GM19467 (cell line): ENCODE data around the gene NUDT3.

Experiments
- ATAC-seq: cut with Tn5 transposase; IDR thresholded peaks from one replicate; pipeline ENCODE4 v1.9.1; 2021; ENCODE audit warnings: mild to moderate bottlenecking, moderate library complexity; ENCODE audit not compliant: unreplicated experiment

Gene NUDT3

GRCh38 chr6:34241351-34242215 lies 150.9 kb downstream of the NUDT3 start:
- no peak for ATAC-seq

- no peak for ATAC-seq
These were observed 151.9 kb downstream of the NUDT3 start for GRCh38 chr6:34240329-34241248.

- no peak for ATAC-seq
These were observed 152.6 kb downstream of the NUDT3 start for GRCh38 chr6:34239893-34240292.

- no peak for ATAC-seq
These were observed 153.0 kb downstream of the NUDT3 start for GRCh38 chr6:34239500-34239825.

- ATAC-seq = no peak
These were observed 153.6 kb downstream of the NUDT3 start for GRCh38 chr6:34238585-34239499.

GRCh38 chr6:34237722-34238584 lies 154.5 kb downstream of the NUDT3 start:
- no peak for ATAC-seq

DNA sequence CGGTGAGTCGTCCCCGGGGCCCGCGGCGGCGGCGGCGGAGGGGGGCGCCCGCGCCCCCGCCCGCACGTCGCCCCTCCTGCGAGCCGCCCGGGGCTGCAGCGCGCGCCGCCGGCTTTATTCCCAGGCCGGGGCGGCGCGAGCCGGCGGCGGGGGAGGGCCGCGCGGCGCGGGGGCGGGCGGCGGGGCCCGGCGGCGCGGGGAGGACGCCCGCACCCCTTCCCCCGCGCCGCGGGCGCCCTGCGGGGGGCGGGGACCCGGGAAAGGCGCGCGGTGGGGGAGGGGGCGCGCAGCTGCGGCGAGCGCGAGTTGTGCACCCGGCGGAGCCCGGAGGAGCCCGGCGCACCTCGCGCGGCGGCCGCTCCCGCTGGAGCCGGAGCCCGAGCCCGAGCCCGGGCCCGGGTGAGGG lies 155.2 kb downstream of the NUDT3 start:
- no peak for ATAC-seq

GRCh38 chr6:34236443-34237315 lies 155.8 kb downstream of the NUDT3 start, which contains the start of gene HMGA1:
Gene HMGA1, plus strand, starts transcription at chr6:34236873. Its CDS starts 3,908 bp downstream, at chr6:34240781.
- ATAC-seq = peak; percentile 57

- no peak for ATAC-seq
These were observed 156.4 kb downstream of the NUDT3 start for GRCh38 chr6:34236131-34236442.

DNA sequence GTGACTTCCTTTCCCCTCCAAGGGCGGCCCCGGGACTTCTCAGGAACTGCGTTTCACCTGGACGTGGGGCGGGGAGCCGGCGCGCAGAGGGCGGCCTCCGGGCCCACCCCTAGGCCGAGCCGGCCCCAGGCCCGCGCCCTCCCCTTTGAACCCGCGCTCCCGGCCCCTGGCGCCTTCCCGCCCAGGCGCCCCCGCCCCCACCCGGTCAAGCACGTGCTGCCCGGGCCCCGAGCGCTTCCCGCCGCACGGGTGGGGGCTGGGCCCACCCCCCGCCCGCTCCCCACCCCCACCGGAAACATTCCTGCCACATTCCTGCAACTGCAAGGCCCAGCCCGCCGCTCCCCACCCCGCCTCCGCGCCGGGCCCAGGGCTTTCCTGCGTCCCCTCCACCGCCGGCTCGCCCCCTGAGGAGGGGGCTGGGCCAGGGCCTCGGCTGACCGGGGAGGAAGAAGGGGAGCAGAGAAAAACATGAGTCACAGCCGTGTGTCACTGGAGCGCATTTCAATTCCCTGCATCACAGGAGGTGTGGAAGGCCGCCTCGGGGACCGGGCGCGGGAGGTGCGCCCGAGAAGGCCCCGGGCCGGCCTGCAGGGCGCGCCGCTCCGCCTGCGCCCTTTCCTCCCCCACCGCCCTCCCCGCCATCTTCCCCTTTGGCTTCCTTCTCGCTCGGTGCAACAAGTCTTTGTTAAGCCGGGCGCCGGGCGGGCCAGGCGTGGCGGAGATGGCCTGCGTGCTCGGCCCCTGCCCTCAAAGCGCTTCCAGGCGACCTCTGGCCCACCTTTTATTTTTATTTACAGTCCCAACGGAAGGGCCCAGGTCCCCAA lies 156.9 kb downstream of the NUDT3 start:
- no peak for ATAC-seq

- ATAC-seq = no peak
These were observed 157.7 kb downstream of the NUDT3 start for GRCh38 chr6:34234667-34235306.

- no peak for ATAC-seq
These were observed 158.6 kb downstream of the NUDT3 start for GRCh38 chr6:34233867-34234266.

DNA sequence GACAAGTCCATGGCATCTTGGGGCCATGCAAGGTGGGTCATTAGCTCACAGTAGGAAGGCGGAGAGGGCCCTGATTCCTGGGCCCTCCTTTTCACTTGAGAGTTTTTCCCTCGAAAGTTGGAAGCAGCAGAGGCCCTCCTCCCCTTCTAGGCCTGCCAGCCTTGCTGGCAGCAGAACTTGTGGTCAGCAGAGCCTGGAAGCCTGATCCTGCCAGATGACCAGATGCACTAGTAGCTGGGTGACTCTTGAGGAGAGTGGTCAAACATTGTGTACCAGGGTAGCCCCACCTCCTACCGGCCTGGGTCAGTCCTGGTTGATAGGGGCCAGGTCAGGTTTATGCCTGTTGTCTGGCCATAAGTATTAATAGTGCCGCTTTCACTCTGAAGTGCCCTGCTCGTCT lies 159.6 kb downstream of the NUDT3 start:
- ATAC-seq = no peak

- no peak for ATAC-seq
These were observed 160.7 kb downstream of the NUDT3 start for GRCh38 chr6:34231566-34232336.

GRCh38 chr6:34230653-34231371 lies 161.7 kb downstream of the NUDT3 start:
- ATAC-seq = no peak

DNA sequence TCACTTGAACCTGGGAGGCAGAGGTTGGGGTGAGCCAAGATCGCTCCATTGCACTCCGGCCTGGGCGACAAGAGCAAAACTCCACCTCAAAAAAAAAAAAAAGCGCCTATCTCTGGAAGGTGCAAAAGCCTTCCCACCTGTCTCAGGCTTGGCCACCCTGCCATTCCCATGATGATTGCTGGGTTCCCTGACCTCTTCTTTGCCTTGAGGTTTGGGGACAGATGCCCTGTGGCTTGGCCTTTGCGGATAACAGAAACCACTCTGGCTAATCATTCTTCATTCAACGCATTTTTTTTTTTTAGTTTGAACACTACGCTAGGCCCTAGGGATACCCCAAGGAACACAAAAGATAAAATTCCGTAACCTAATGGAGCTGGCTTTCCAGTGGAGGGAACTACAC lies 162.6 kb downstream of the NUDT3 start:
- ATAC-seq = no peak
